Measurements from ENCODE around the gene PDE4B.

PDE4B gene

DNA sequence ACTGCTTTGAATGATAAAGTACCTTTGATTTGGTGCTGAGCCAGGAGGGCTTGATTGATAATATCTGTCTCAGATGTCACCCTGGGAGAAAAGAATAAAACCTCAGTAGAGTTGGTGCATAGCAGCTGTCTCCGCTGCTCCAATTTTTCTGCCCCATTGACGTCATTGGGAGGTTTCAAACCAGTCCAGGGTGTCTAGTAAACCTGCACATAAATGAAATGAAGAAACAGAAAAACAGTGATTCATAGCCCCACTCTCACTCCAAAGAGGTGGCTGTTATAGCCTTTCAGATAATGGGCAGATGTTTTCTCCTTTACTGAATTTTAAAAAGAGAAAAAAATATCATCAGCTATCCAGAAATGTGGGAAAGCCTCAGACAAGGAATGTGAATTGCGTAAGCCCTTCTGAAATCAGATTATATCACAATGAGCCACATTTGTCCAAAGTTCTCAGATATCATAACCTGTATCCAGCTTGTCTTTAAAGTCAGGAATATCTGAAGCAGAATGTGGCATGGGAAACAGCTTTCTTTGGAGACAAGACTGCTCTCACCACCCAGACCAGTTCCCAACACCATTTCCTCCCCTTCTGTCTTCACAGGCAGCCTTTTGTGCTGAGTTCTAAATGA is 390.0 kb downstream of the PDE4B start:
- Histone ChIP-seq H3K9ac (ENCODE audit: low read length) (no peak overlapping the region), H3K36me3 (replicated peaks; ENCODE audit: low read depth, low read length) (no peaks in the 10 kb centered on the region), H3K79me2 (ENCODE audit: low read length) (no peaks in the 10 kb centered on the region), H3K4me3 (ENCODE audit: low read length) (no peak overlapping the region), H4K20me1 (ENCODE audit: insufficient read depth, low read length) (no peaks in the 10 kb centered on the region), H3K4me1 (ENCODE audit: low read length) (no peaks in the 10 kb centered on the region), H3K27ac (ENCODE audit: low read length) (no peak overlapping the region), H3K27me3 (ENCODE audit: low read depth, low read length) (no peaks in the 10 kb centered on the region), H2AFZ (ENCODE audit: low read depth, low read length) (no peak overlapping the region), H3K9me3 (ENCODE audit: insufficient read depth, low read length) (no peaks in the 10 kb centered on the region), H3K4me2 (ENCODE audit: low read length) (no peak overlapping the region)
- no peak for TF ChIP-seq EZH2phosphoT487 (IDR thresholded peaks at IDR 0.05; ENCODE audit: low read depth)
- no peak for TF ChIP-seq CTCF (IDR thresholded peaks at IDR 0.05; ENCODE audit: low read depth, low read length)

- Histone ChIP-seq H3K27me3 (ENCODE audit: low read depth, low read length) (no peaks in the 10 kb centered on the region), H3K4me2 (ENCODE audit: low read length) (no peak overlapping the region), H3K9ac (ENCODE audit: low read length) (no peak overlapping the region), H3K4me3 (ENCODE audit: low read length) (no peak overlapping the region), H2AFZ (ENCODE audit: low read depth, low read length) (no peak overlapping the region), H4K20me1 (ENCODE audit: insufficient read depth, low read length) (no peaks in the 10 kb centered on the region), H3K36me3 (replicated peaks; ENCODE audit: low read depth, low read length) (no peaks in the 10 kb centered on the region), H3K9me3 (ENCODE audit: insufficient read depth, low read length) (no peaks in the 10 kb centered on the region), H3K4me1 (ENCODE audit: low read length) (no peaks in the 10 kb centered on the region), H3K27ac (ENCODE audit: low read length) (no peak overlapping the region), H3K79me2 (ENCODE audit: low read length) (no peaks in the 10 kb centered on the region)
- TF ChIP-seq CTCF (IDR thresholded peaks at IDR 0.05; ENCODE audit: low read depth, low read length) (no peak), EZH2phosphoT487 (IDR thresholded peaks at IDR 0.05; ENCODE audit: low read depth) (no peak)
These were observed 390.7 kb downstream of the PDE4B start for GRCh38 chr1:66183400-66183799.

DNA sequence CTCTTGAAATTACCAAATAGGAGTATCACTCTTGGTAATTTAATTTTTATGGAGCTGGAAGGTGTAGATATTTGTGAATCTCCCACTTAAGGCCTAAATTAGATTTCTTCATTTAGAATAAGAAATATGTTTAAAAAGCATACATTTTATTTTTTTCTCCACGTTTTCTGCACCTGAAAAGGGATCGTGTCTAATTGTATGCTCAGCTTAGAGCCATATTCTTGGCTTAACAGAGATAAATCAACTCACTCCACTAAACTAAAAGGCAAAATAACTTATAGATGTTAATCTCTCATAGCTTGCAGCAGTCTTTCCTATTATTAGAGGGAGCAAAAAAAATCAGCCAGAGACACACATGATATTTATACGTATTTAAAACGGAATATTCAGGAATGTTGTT is 404.4 kb downstream of the PDE4B start:
- H4K20me1 ChIP-seq (ENCODE audit: insufficient read depth, low read length) = no peaks in the 10 kb centered on the region
- no peak overlapping the region for H3K4me2 ChIP-seq (ENCODE audit: low read length)
- no peak overlapping the region for H3K9ac ChIP-seq (ENCODE audit: low read length)
- TF ChIP-seq CTCF (IDR thresholded peaks at IDR 0.05; ENCODE audit: low read depth, low read length) (no peak), EZH2phosphoT487 (IDR thresholded peaks at IDR 0.05; ENCODE audit: low read depth) (no peak)
- no peaks in the 10 kb centered on the region for H3K36me3 ChIP-seq (replicated peaks; ENCODE audit: low read depth, low read length)
- no peaks in the 10 kb centered on the region for H3K27me3 ChIP-seq (ENCODE audit: low read depth, low read length)
- no peaks in the 10 kb centered on the region for H3K9me3 ChIP-seq (ENCODE audit: insufficient read depth, low read length)
- no peak overlapping the region for H3K27ac ChIP-seq (ENCODE audit: low read length)
- H2AFZ ChIP-seq (ENCODE audit: low read depth, low read length) = no peak overlapping the region
- H3K4me1 ChIP-seq (ENCODE audit: low read length) = no peaks in the 10 kb centered on the region
- H3K4me3 ChIP-seq (ENCODE audit: low read length) = no peak overlapping the region
- H3K79me2 ChIP-seq (ENCODE audit: low read length) = no peaks in the 10 kb centered on the region

DNA sequence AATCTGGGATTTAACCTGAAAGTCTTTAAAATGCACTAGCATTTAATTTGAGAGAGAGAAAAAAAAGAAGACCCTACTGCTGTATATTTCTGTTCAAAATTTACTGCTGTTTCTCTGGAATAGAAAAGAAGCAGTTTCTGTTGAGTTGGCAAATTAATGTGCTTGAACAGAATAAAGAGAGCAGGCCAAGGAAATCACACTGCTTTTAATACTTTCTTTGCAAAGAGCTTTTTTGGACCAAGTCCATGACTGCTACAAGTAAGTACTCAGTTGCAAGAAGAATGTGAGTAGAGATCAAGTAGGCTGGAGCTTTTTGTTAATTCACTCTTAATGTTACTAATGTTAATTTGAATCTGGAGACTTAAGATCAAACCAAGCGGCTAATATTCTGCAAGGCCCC is 405.1 kb downstream of the PDE4B start:
- TF ChIP-seq EZH2phosphoT487 (IDR thresholded peaks at IDR 0.05; ENCODE audit: low read depth) (no peak), CTCF (IDR thresholded peaks at IDR 0.05; ENCODE audit: low read depth, low read length) (no peak)
- no peak overlapping the region for H3K4me2 ChIP-seq (ENCODE audit: low read length)
- no peak overlapping the region for H3K4me3 ChIP-seq (ENCODE audit: low read length)
- no peaks in the 10 kb centered on the region for H3K36me3 ChIP-seq (replicated peaks; ENCODE audit: low read depth, low read length)
- H3K79me2 ChIP-seq (ENCODE audit: low read length) = no peaks in the 10 kb centered on the region
- no peaks in the 10 kb centered on the region for H3K4me1 ChIP-seq (ENCODE audit: low read length)
- no peak overlapping the region for H3K27ac ChIP-seq (ENCODE audit: low read length)
- H3K9me3 ChIP-seq (ENCODE audit: insufficient read depth, low read length) = no peaks in the 10 kb centered on the region
- no peak overlapping the region for H3K9ac ChIP-seq (ENCODE audit: low read length)
- no peaks in the 10 kb centered on the region for H3K27me3 ChIP-seq (ENCODE audit: low read depth, low read length)
- no peaks in the 10 kb centered on the region for H4K20me1 ChIP-seq (ENCODE audit: insufficient read depth, low read length)
- no peak overlapping the region for H2AFZ ChIP-seq (ENCODE audit: low read depth, low read length)
